Neural progenitor cell (in vitro differentiated cells): Measurements from ENCODE around the gene STOML1. TPM values are rescaled to one million over a fixed set of nuclear protein-coding genes. Genes with fewer than 3 reads are reported as not detected.
A peak's percentile ranks its signal among the peaks of the same experiment; 100 is the strongest.

Experiments used
- DNase-seq: peaks from one replicate; pipeline ENCODE4 v3.0.0-alpha.2; 2016; ENCODE audit warnings: low spot score
- H2AFZ ChIP-seq: fragments of 200-600 bp; sonication (generic); replicated peaks from 2 replicates; pipeline ENCODE4 v1.6.1; 2016; ENCODE audit warnings: antibody characterized with exemption
- H3F3A ChIP-seq: fragments of 200-600 bp; sonication (generic); 2 replicates; pipeline ENCODE4 v1.6.1; 2016; ENCODE audit warnings: antibody characterized with exemption, low read depth
- H3K27ac ChIP-seq: fragments of 200-600 bp; sonication (generic); 2 replicates; pipeline ENCODE4 v1.5.1; 2016; ENCODE audit warnings: mild to moderate bottlenecking
- H3K27me3 ChIP-seq: fragments of 200-600 bp; sonication (generic); 2 replicates; pipeline ENCODE4 v1.6.1; 2016; ENCODE audit warnings: mild to moderate bottlenecking, moderate library complexity
- H3K36me3 ChIP-seq: fragments of 200-600 bp; sonication (generic); 2 replicates; pipeline ENCODE4 v1.5.1; 2016
- H3K4me1 ChIP-seq: fragments of 200-600 bp; sonication (generic); 2 replicates; pipeline ENCODE4 v1.6.1; 2016; ENCODE audit warnings: mixed run types
- H3K4me2 ChIP-seq: fragments of 200-600 bp; sonication (generic); 2 replicates; pipeline ENCODE4 v1.6.1; 2016
- H3K4me3 ChIP-seq: fragments of 200-600 bp; sonication (generic); 2 replicates; pipeline ENCODE4 v1.5.1; 2016
- H3K79me2 ChIP-seq: fragments of 200-600 bp; sonication (generic); 2 replicates; pipeline ENCODE4 v1.6.1; 2016; ENCODE audit warnings: low read depth
- H3K9ac ChIP-seq: fragments of 200-600 bp; sonication (generic); 2 replicates; pipeline ENCODE4 v1.6.1; 2016
- H3K9me3 ChIP-seq: fragments of 200-600 bp; sonication (generic); 2 replicates; pipeline ENCODE4 v1.5.1; 2016; ENCODE audit warnings: low read depth
- H4K20me1 ChIP-seq: fragments of 200-600 bp; sonication (generic); 2 replicates; pipeline ENCODE4 v1.6.1; 2016; ENCODE audit warnings: low read depth
- H3K27ac Mint-ChIP-seq: 3 replicates; pipeline ENCODE4 v1.8.0; 2021; ENCODE audit warnings: mixed read lengths
- H3K27me3 Mint-ChIP-seq: 2 replicates; pipeline ENCODE4 v1.8.0; 2022; ENCODE audit warnings: low read depth, mild to moderate bottlenecking, inconsistent platforms, moderate library complexity, mixed read lengths; ENCODE audit not compliant: insufficient read depth
- H3K36me3 Mint-ChIP-seq: 3 replicates; pipeline ENCODE4 v1.8.0; 2021; ENCODE audit warnings: mixed read lengths
- H3K4me1 Mint-ChIP-seq: 3 replicates; pipeline ENCODE4 v1.8.0; 2021; ENCODE audit warnings: mixed read lengths
- H3K4me3 Mint-ChIP-seq: 3 replicates; pipeline ENCODE4 v1.8.0; 2021; ENCODE audit warnings: mild to moderate bottlenecking, moderate library complexity, mixed read lengths
- H3K9me3 Mint-ChIP-seq: 3 replicates; pipeline ENCODE4 v1.8.0; 2020; ENCODE audit warnings: mixed read lengths
- CTCF ChIP-seq: fragments of 200-600 bp; sonication (generic); IDR thresholded peaks from 2 replicates; pipeline ENCODE4 v1.5.1; 2017; ENCODE audit warnings: antibody characterized with exemption, mild to moderate bottlenecking
- EZH2 ChIP-seq: fragments of 200-600 bp; sonication (generic); IDR thresholded peaks from 2 replicates; pipeline ENCODE4 v1.6.1; 2017; ENCODE audit warnings: antibody characterized with exemption, mild to moderate bottlenecking, moderate library complexity
- EZH2phosphoT487 ChIP-seq: fragments of 200-600 bp; sonication (generic); IDR thresholded peaks from 2 replicates; pipeline ENCODE4 v1.6.1; 2017; ENCODE audit warnings: antibody characterized with exemption
- total RNA-seq: library from RNA; depleted of rRNA; stranded (reverse); fragments of >200 nt; gene quantifications from 2 replicates; pipeline ENCODE4 v1.2.3, GENCODE V29; 2015; ENCODE audit warnings: low replicate concordance

STOML1 gene
- total RNA-seq, 1 donor from 2014 or later = 2.0 TPM

GRCh38 chr15:73955861-73956742, 36.0 kb downstream of the STOML1 start:
- Histone ChIP-seq H3K27me3 (no peaks in the 10 kb centered on the region), H3K9ac (no peak overlapping the region), H3F3A (no peaks in the 10 kb centered on the region), H3K4me3 (no peak overlapping the region), H3K4me2 (no peak overlapping the region), H3K36me3 (no peaks in the 10 kb centered on the region), H3K27ac (no peak overlapping the region), H3K79me2 (no peaks in the 10 kb centered on the region), H2AFZ (no peak overlapping the region), H3K9me3 (no peaks in the 10 kb centered on the region), H3K4me1 (peaks cover 8% of the 10 kb centered on the region), H4K20me1 (peaks cover 10% of the 10 kb centered on the region)
- Mint-ChIP-seq H3K27ac (peak overlapping the region; percentile 21), H3K36me3 (no peaks in the 10 kb centered on the region), H3K4me1 (peaks cover 20% of the 10 kb centered on the region), H3K27me3 (peaks cover 7% of the 10 kb centered on the region), H3K4me3 (no peak overlapping the region), H3K9me3 (no peaks in the 10 kb centered on the region)
- no peak for TF ChIP-seq EZH2phosphoT487
- no peak for TF ChIP-seq EZH2
- no peak for TF ChIP-seq CTCF
- DNase-seq = no peak

- DNase-seq = no peak
- H3K4me3 ChIP-seq = no peak overlapping the region
- Mint-ChIP-seq H3K27me3 (peaks cover 8% of the 10 kb centered on the region), H3K27ac (no peak overlapping the region), H3K36me3 (no peaks in the 10 kb centered on the region), H3K4me1 (peaks cover 27% of the 10 kb centered on the region), H3K4me3 (no peak overlapping the region), H3K9me3 (no peaks in the 10 kb centered on the region)
- H4K20me1 ChIP-seq = peaks cover 17% of the 10 kb centered on the region
- TF ChIP-seq EZH2phosphoT487 (no peak), EZH2 (no peak), CTCF (no peak)
- H3K4me2 ChIP-seq = no peak overlapping the region
- peaks cover 8% of the 10 kb centered on the region for H3K4me1 ChIP-seq
- no peaks in the 10 kb centered on the region for H3K79me2 ChIP-seq
- no peak overlapping the region for H3K27ac ChIP-seq
- H3K27me3 ChIP-seq = no peaks in the 10 kb centered on the region
- no peak overlapping the region for H3K9ac ChIP-seq
- peaks cover 7% of the 10 kb centered on the region for H3F3A ChIP-seq
- H2AFZ ChIP-seq = no peak overlapping the region
- no peaks in the 10 kb centered on the region for H3K36me3 ChIP-seq
- H3K9me3 ChIP-seq = no peaks in the 10 kb centered on the region
Measured at GRCh38 chr15:73955326-73955725, 36.8 kb downstream of the STOML1 start.

- Histone ChIP-seq H3K27ac (no peak overlapping the region), H3K9ac (no peak overlapping the region), H3F3A (peaks cover 8% of the 10 kb centered on the region), H2AFZ (no peak overlapping the region), H3K27me3 (no peaks in the 10 kb centered on the region), H3K79me2 (no peaks in the 10 kb centered on the region), H3K4me3 (no peak overlapping the region), H4K20me1 (peaks cover 20% of the 10 kb centered on the region), H3K4me1 (peaks cover 8% of the 10 kb centered on the region), H3K4me2 (no peak overlapping the region), H3K36me3 (no peaks in the 10 kb centered on the region), H3K9me3 (no peaks in the 10 kb centered on the region)
- H3K4me3 Mint-ChIP-seq = no peak overlapping the region
- peak overlapping the region; percentile 17 for H3K27ac Mint-ChIP-seq
- DNase-seq = no peak
- no peaks in the 10 kb centered on the region for H3K36me3 Mint-ChIP-seq
- no peaks in the 10 kb centered on the region for H3K9me3 Mint-ChIP-seq
- TF ChIP-seq EZH2 (no peak), EZH2phosphoT487 (no peak), CTCF (no peak)
- peaks cover 10% of the 10 kb centered on the region for H3K27me3 Mint-ChIP-seq
- peaks cover 31% of the 10 kb centered on the region for H3K4me1 Mint-ChIP-seq
Measured at GRCh38 chr15:73954188-73955145, 37.6 kb downstream of the STOML1 start.
